Natural killer cell (primary cell): ENCODE measurements around the gene PAM. TPM values are rescaled to one million over a fixed set of nuclear protein-coding genes. Genes with fewer than 3 reads are reported as not detected.

Experiments
- ATAC-seq, 3 donors: fragments of 150-1000 bp in 2 of 3; fragments of 200-7000 bp in 1 of 3; cut with Tn5 transposase; 1 replicate in 1 of 3; 2 replicates in 2 of 3; pipeline ENCODE4 v1.10.0; 2021; ENCODE audit warnings: mild to moderate bottlenecking in 2 of 3, moderate library complexity in 2 of 3
- DNase-seq, 2 donors: peaks; one replicate each; pipeline versions ENCODE4 v3.0.0 to v3.0.0-alpha.2; 2013 to 2021; ENCODE audit warnings: mixed read lengths in 1 of 2
- H3K27ac ChIP-seq: one replicate; pipeline ENCODE4 v1.5.1; 2013; ENCODE audit warnings: mild to moderate bottlenecking, low read length
- H3K27me3 ChIP-seq: one replicate; pipeline ENCODE4 v1.6.1; 2013; ENCODE audit warnings: low read length; ENCODE audit not compliant: control insufficient read depth, insufficient read depth
- H3K36me3 ChIP-seq: one replicate; pipeline ENCODE4 v1.6.1; 2013; ENCODE audit warnings: low read length; ENCODE audit not compliant: control insufficient read depth, insufficient read depth
- H3K4me1 ChIP-seq: one replicate; pipeline ENCODE4 v1.6.1; 2013; ENCODE audit warnings: low read length; ENCODE audit not compliant: control insufficient read depth, insufficient read depth
- H3K4me3 ChIP-seq: one replicate; pipeline ENCODE4 v1.5.1; 2013; ENCODE audit warnings: low read length
- H3K9me3 ChIP-seq: one replicate; pipeline ENCODE4 v1.6.1; 2013; ENCODE audit warnings: low read length; ENCODE audit not compliant: control insufficient read depth, insufficient read depth
- H3K27ac Mint-ChIP-seq, 2 donors: one replicate each; pipeline ENCODE4 v1.8.0; 2022; ENCODE audit warnings: mild to moderate bottlenecking in 2 of 2, mixed read lengths in 2 of 2, moderate library complexity in 1 of 2
- H3K27me3 Mint-ChIP-seq, 2 donors: one replicate each; pipeline ENCODE4 v1.8.0; 2022; ENCODE audit warnings: low read depth in 2 of 2, mixed read lengths in 2 of 2
- H3K36me3 Mint-ChIP-seq: one replicate; pipeline ENCODE4 v1.8.0; 2022; ENCODE audit warnings: mixed read lengths
- H3K4me1 Mint-ChIP-seq, 2 donors: one replicate each; pipeline ENCODE4 v1.8.0; 2022; ENCODE audit warnings: mixed read lengths in 2 of 2
- H3K4me3 Mint-ChIP-seq: one replicate; pipeline ENCODE4 v1.8.0; 2022; ENCODE audit warnings: mild to moderate bottlenecking, moderate library complexity, mixed read lengths
- H3K9me3 Mint-ChIP-seq, 2 donors: one replicate each; pipeline ENCODE4 v1.8.0; 2022; ENCODE audit warnings: mixed read lengths in 2 of 2
- WGBS: methylation state at CpG from one replicate; pipeline ENCODE4 v1.1.7; 2013; ENCODE audit warnings: missing lambda C conversion rate; ENCODE audit not compliant: insufficient coverage; 5-methylcytosine and 5-hydroxymethylcytosine counted together
- intact Hi-C: fragments of 100-400 bp; cut with micrococcal nuclease; formaldehyde crosslinking; loops from one replicate; pipeline ENCODE4 v1.14.2; 2022
- total RNA-seq, 4 donors: library from RNA; stranded (reverse); fragments of 120-200 nt in 1 of 4; gene quantifications; one replicate each; pipeline versions ENCODE4 v1.2.3 to v1.2.4, GENCODE V29; 2013 to 2022
- TF ChIP-seq, protein P1 (sequence below): fragments of 200-600 bp; IDR thresholded peaks from one replicate; pipeline ENCODE4 v1.8.0; 2022; ENCODE audit warnings: antibody characterized with exemption

The PAM gene
- total RNA-seq, 3 donors from 2014 or later (not counting 1 experiment from before 2014, with no cell fraction given) = 67.6 to 79.9 (median 75.3) TPM

DNA sequence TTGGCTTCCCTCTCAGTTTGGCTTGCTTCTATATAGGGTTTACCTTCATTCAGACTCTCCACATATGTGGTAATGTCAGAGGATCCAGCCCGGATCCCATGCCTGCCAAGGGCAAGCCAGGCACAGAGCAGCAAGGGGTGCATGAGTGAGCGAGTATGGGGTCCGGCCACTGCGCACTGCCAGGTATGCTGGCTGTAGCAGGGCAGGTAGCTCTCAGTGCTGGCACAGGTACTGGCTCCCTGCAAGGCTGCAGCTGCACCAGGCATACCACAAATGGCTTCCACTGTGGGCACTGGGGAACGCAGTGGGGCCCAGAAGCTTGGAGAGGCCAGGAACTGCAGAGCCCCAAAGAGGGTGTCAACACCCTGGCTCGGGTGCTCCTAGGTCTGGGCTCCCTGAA, 278.6 kb downstream of the PAM start:
- ATAC-seq (no peak), DNase-seq (no peak)
- no peaks in the 10 kb centered on the region for H3K9me3 ChIP-seq
- WGBS = 94% methylated on average over 6 of the region's 6 CpGs
- peaks cover 8% of the 10 kb centered on the region for H3K36me3 ChIP-seq
- H3K27me3 Mint-ChIP-seq = peaks cover 0 to 10% of the 10 kb centered on the region in 2 donors
- H3K4me3 Mint-ChIP-seq = no peak overlapping the region
- H3K36me3 Mint-ChIP-seq = no peaks in the 10 kb centered on the region
- H3K4me1 Mint-ChIP-seq = no peaks in the 10 kb centered on the region
- H3K9me3 Mint-ChIP-seq = no peaks in the 10 kb centered on the region
- H3K27ac ChIP-seq = no peak overlapping the region
- no peak overlapping the region for H3K27ac Mint-ChIP-seq
- no peaks in the 10 kb centered on the region for H3K4me1 ChIP-seq
- H3K4me3 ChIP-seq = no peak overlapping the region
- intact Hi-C loops = no loop called here
- TF ChIP-seq, protein P1, sequence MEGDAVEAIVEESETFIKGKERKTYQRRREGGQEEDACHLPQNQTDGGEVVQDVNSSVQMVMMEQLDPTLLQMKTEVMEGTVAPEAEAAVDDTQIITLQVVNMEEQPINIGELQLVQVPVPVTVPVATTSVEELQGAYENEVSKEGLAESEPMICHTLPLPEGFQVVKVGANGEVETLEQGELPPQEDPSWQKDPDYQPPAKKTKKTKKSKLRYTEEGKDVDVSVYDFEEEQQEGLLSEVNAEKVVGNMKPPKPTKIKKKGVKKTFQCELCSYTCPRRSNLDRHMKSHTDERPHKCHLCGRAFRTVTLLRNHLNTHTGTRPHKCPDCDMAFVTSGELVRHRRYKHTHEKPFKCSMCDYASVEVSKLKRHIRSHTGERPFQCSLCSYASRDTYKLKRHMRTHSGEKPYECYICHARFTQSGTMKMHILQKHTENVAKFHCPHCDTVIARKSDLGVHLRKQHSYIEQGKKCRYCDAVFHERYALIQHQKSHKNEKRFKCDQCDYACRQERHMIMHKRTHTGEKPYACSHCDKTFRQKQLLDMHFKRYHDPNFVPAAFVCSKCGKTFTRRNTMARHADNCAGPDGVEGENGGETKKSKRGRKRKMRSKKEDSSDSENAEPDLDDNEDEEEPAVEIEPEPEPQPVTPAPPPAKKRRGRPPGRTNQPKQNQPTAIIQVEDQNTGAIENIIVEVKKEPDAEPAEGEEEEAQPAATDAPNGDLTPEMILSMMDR = no peak
- H3K27me3 ChIP-seq = no peaks in the 10 kb centered on the region

DNA sequence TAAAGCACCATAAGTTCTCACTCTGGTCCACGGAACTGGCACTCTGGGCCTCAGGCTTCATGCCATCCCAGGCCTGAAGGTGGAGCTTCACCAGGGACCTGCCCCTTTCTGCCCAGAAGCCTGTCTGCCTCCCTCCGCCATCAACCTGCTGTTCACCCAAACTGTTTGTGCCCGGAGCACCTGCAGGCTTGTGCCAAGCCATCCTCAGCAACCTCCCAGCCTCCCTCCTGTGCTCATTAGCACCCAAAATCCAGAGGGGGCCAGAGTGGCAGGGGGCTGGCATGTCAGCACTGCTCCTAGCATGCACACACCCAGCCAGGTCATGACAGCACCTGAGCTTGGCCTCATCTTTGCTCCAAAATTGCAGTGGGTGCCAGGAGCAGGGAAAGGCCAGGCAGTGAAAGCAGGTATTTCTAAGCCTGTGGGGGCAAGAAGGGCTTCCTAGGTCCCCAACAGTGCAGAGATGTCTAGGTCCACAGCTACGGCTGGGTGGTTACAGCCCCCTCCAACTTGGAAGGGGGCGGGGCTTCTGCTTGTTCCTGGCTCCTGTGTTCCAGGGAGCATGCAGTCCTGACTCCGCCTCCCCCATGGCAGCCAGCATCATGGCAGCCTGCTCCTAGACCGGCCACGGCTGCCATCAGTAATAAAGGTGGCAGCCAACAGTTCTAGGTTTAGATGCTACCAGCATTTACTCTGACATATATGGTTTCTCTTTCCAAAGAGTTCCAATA, 279.7 kb downstream of the PAM start:
- no peak overlapping the region for H3K4me3 Mint-ChIP-seq
- Histone ChIP-seq H3K27me3 (no peaks in the 10 kb centered on the region), H3K9me3 (no peaks in the 10 kb centered on the region), H3K4me1 (no peaks in the 10 kb centered on the region), H3K4me3 (no peak overlapping the region), H3K36me3 (peaks cover 4% of the 10 kb centered on the region), H3K27ac (no peak overlapping the region)
- no peak for DNase-seq
- TF ChIP-seq, protein P1 = no peak
- peaks cover 0 to 10% of the 10 kb centered on the region in 2 donors for H3K27me3 Mint-ChIP-seq
- H3K4me1 Mint-ChIP-seq = no peaks in the 10 kb centered on the region
- H3K36me3 Mint-ChIP-seq = no peaks in the 10 kb centered on the region
- 99% methylated on average over 8 of the region's 8 CpGs for WGBS
- H3K27ac Mint-ChIP-seq = no peak overlapping the region
- no peaks in the 10 kb centered on the region for H3K9me3 Mint-ChIP-seq
- intact Hi-C loops = no loop called here
- no peak for ATAC-seq

DNA sequence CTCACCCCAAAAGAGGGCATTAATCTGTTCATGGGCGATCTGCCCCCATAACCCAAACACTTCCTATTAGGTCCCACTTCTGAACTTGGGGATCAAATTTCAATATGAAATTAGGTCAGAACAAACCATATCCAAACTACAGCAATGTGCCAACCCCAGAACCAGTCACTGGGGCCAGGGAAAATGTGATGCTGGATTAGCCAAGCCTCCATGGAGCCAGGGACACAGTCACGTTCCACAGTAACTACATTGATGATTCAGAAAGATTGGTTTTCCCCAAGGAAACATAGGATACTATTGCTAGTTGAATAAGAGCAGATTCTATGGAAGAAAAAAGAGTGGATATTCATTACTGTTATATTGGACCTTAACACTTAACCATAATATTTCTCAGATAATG, 280.6 kb downstream of the PAM start:
- peaks cover 0 to 10% of the 10 kb centered on the region in 2 donors for H3K27me3 Mint-ChIP-seq
- Histone ChIP-seq H3K4me3 (no peak overlapping the region), H3K36me3 (peaks cover 3% of the 10 kb centered on the region), H3K27me3 (no peaks in the 10 kb centered on the region), H3K27ac (no peak overlapping the region), H3K4me1 (no peaks in the 10 kb centered on the region), H3K9me3 (no peaks in the 10 kb centered on the region)
- H3K4me1 Mint-ChIP-seq = no peaks in the 10 kb centered on the region
- TF ChIP-seq, protein P1 = no peak
- no peaks in the 10 kb centered on the region for H3K9me3 Mint-ChIP-seq
- intact Hi-C loops = no loop called here
- WGBS = 69% methylated on average over 2 of the region's 2 CpGs
- DNase-seq (no peak), ATAC-seq (no peak)
- H3K36me3 Mint-ChIP-seq = no peaks in the 10 kb centered on the region
- no peak overlapping the region for H3K27ac Mint-ChIP-seq
- H3K4me3 Mint-ChIP-seq = no peak overlapping the region

- Mint-ChIP-seq H3K4me3 (no peak overlapping the region), H3K4me1 (no peaks in the 10 kb centered on the region), H3K9me3 (no peaks in the 10 kb centered on the region), H3K27me3 (peaks cover 0 to 10% of the 10 kb centered on the region in 2 donors), H3K27ac (no peak overlapping the region), H3K36me3 (no peaks in the 10 kb centered on the region)
- ATAC-seq (no peak), DNase-seq (no peak)
- TF ChIP-seq, protein P1 = no peak
- Histone ChIP-seq H3K4me3 (no peak overlapping the region), H3K27me3 (no peaks in the 10 kb centered on the region), H3K36me3 (peaks cover 2% of the 10 kb centered on the region), H3K27ac (no peak overlapping the region), H3K9me3 (no peaks in the 10 kb centered on the region), H3K4me1 (no peaks in the 10 kb centered on the region)
- 94% methylated on average over 1 of the region's 2 CpGs for WGBS
- intact Hi-C loops = no loop called here
Measured at GRCh38 chr5:103036601-103037000, 281.5 kb downstream of the PAM start.
